Kasumi-1 (cell line): ENCODE measurements around the gene TPPP.

Experiments used
- DNase-seq, 2 experiments: peaks; one replicate each; lab custom pipeline; 2025; lab: John Stamatoyannopoulos, UW

TPPP gene

GRCh38 chr5:677131-678101 is 15.7 kb downstream of the TPPP start:
- no peak for DNase-seq

- DNase-seq, result no peak
Measured at GRCh38 chr5:676699-677076, 16.5 kb downstream of the TPPP start.

GRCh38 chr5:675871-676698 is 17.1 kb downstream of the TPPP start:
- DNase-seq, result no peak

GRCh38 chr5:675111-675870 is 17.9 kb downstream of the TPPP start:
- DNase-seq, result no peak

GRCh38 chr5:674630-675011 is 18.5 kb downstream of the TPPP start:
- no peak for DNase-seq

GRCh38 chr5:673831-674629 is 19.1 kb downstream of the TPPP start:
- DNase-seq, result no peak

- DNase-seq, result no peak
Measured at GRCh38 chr5:673161-673830, 19.9 kb downstream of the TPPP start.

- DNase-seq, result peak; percentile 20 to 59
Measured at GRCh38 chr5:672329-673160, 20.6 kb downstream of the TPPP start.

GRCh38 chr5:671459-672328 is 21.5 kb downstream of the TPPP start:
- peak; percentile 61 to 64 for DNase-seq

- DNase-seq, result no peak
Measured at GRCh38 chr5:670396-671270, 22.5 kb downstream of the TPPP start.

GRCh38 chr5:669842-670395 is 23.2 kb downstream of the TPPP start:
- DNase-seq, result no peak

GRCh38 chr5:669111-669841 is 23.9 kb downstream of the TPPP start:
- no peak for DNase-seq

GRCh38 chr5:668283-668995 is 24.7 kb downstream of the TPPP start:
- no peak for DNase-seq

- no peak for DNase-seq
Measured at GRCh38 chr5:666816-667498, 26.2 kb downstream of the TPPP start.

- no peak for DNase-seq
Measured at GRCh38 chr5:665956-666711, 27.0 kb downstream of the TPPP start.
